K562 (cell line): ENCODE results near the gene HOXC10. TPM values are rescaled to one million over a fixed set of nuclear protein-coding genes. Genes with fewer than 3 reads are reported as not detected.

ENCODE experiments used
- CC2D1A ChIP-seq: fragments of 450-650 bp; IDR thresholded peaks from 2 replicates; pipeline ENCODE4 v1.6.1; 2017; ENCODE audit warnings: mild to moderate bottlenecking
- CREM ChIP-seq: IDR thresholded peaks from 2 replicates; pipeline ENCODE4 v1.6.1; 2014; ENCODE audit warnings: antibody characterized with exemption, low read depth
- CXXC5 ChIP-seq: fragments of 250-450 bp; sonication (Bioruptor Pico); IDR thresholded peaks from 2 replicates; pipeline ENCODE4 v1.8.0; 2022; ENCODE audit warnings: inconsistent platforms, mild to moderate bottlenecking, moderate library complexity
- GABPA ChIP-seq: fragments of 200-800 bp; sonication (Bioruptor generic); conservative IDR thresholded peaks from 2 replicates; pipeline ENCODE4 v1.6.1; 2016; ENCODE audit warnings: low read depth, missing genetic modification characterization, missing compliant biosample characterization
- SMAD3 ChIP-seq: fragments of 450-650 bp; formaldehyde crosslinking; conservative IDR thresholded peaks from 2 replicates; pipeline ENCODE4 v1.4.0; 2020; ENCODE audit warnings: mild to moderate bottlenecking
- SPI1 ChIP-seq: IDR thresholded peaks from 2 replicates; pipeline ENCODE4 v1.6.1; 2011; ENCODE audit warnings: low read depth, low read length, control low read depth, borderline replicate concordance
- ZNF830 ChIP-seq: fragments of 250-450 bp; sonication (Bioruptor Pico); IDR thresholded peaks from 2 replicates; pipeline ENCODE4 v1.5.0; 2021; ENCODE audit warnings: mild to moderate bottlenecking
- polyA plus RNA-seq, 8 experiments: library from polyadenylated mRNA; depleted of rRNA in 4 of 8; stranded (reverse) in 5 of 8; unstranded in 3 of 8; fragments of >200 nt; fragmentation: Nextera tagmentation in 2 of 8; fragmentation: Illumina TruSeq in 1 of 8; extraction: Ambion mirVana in 2 of 8; extraction: Trizol in 1 of 8; gene quantifications; 2 replicates each; pipeline versions ENCODE4 v1.2.1 to v1.2.3, GENCODE V29; 2011 to 2014; ENCODE audit warnings: inconsistent platforms in 1 of 8, missing spikeins in 1 of 8
- total RNA-seq, 7 experiments: library from RNA; depleted of rRNA in 6 of 7; stranded (reverse); fragments of >200 nt in 6 of 7; fragmentation: Illumina TruSeq in 2 of 7; extraction: Trizol in 2 of 7; gene quantifications; 2 replicates each; pipeline versions ENCODE4 v1.2.1 to v1.2.3, GENCODE V29; 2011 to 2021; ENCODE audit warnings: low replicate concordance in 1 of 7
- TF ChIP-seq, protein P1 (sequence below): fragments of 200-600 bp; sonication (generic); IDR thresholded peaks from one replicate; pipeline ENCODE4 v1.6.1; 2012; ENCODE audit warnings: mild to moderate bottlenecking, low read depth, low read length, inconsistent platforms
- TF ChIP-seq, protein P2 (sequence below): sonication (generic); formaldehyde crosslinking; IDR thresholded peaks from 2 replicates; pipeline ENCODE4 v1.8.0; 2023; ENCODE audit warnings: missing genetic modification reagents, mild to moderate bottlenecking, borderline replicate concordance

The HOXC10 gene
- total and polyA plus RNA-seq, 9 of the 15 experiments (the other 6 are each of a cell fraction or from before 2014, with no cell fraction given): 0.13 to 0.77 (median 0.35) TPM; not detected in 2

GRCh38 chr12:53948650-53949593 lies 36.0 kb upstream of the HOXC10 start (continued):
- 0 out of 2 replicates have a peak, but pooled peaks have one; percentile 12 for TF ChIP-seq CXXC5 (CRISPR knock-in tag)
- no peak for TF ChIP-seq CC2D1A
- TF ChIP-seq GABPA: no peak
- TF ChIP-seq, protein P1, sequence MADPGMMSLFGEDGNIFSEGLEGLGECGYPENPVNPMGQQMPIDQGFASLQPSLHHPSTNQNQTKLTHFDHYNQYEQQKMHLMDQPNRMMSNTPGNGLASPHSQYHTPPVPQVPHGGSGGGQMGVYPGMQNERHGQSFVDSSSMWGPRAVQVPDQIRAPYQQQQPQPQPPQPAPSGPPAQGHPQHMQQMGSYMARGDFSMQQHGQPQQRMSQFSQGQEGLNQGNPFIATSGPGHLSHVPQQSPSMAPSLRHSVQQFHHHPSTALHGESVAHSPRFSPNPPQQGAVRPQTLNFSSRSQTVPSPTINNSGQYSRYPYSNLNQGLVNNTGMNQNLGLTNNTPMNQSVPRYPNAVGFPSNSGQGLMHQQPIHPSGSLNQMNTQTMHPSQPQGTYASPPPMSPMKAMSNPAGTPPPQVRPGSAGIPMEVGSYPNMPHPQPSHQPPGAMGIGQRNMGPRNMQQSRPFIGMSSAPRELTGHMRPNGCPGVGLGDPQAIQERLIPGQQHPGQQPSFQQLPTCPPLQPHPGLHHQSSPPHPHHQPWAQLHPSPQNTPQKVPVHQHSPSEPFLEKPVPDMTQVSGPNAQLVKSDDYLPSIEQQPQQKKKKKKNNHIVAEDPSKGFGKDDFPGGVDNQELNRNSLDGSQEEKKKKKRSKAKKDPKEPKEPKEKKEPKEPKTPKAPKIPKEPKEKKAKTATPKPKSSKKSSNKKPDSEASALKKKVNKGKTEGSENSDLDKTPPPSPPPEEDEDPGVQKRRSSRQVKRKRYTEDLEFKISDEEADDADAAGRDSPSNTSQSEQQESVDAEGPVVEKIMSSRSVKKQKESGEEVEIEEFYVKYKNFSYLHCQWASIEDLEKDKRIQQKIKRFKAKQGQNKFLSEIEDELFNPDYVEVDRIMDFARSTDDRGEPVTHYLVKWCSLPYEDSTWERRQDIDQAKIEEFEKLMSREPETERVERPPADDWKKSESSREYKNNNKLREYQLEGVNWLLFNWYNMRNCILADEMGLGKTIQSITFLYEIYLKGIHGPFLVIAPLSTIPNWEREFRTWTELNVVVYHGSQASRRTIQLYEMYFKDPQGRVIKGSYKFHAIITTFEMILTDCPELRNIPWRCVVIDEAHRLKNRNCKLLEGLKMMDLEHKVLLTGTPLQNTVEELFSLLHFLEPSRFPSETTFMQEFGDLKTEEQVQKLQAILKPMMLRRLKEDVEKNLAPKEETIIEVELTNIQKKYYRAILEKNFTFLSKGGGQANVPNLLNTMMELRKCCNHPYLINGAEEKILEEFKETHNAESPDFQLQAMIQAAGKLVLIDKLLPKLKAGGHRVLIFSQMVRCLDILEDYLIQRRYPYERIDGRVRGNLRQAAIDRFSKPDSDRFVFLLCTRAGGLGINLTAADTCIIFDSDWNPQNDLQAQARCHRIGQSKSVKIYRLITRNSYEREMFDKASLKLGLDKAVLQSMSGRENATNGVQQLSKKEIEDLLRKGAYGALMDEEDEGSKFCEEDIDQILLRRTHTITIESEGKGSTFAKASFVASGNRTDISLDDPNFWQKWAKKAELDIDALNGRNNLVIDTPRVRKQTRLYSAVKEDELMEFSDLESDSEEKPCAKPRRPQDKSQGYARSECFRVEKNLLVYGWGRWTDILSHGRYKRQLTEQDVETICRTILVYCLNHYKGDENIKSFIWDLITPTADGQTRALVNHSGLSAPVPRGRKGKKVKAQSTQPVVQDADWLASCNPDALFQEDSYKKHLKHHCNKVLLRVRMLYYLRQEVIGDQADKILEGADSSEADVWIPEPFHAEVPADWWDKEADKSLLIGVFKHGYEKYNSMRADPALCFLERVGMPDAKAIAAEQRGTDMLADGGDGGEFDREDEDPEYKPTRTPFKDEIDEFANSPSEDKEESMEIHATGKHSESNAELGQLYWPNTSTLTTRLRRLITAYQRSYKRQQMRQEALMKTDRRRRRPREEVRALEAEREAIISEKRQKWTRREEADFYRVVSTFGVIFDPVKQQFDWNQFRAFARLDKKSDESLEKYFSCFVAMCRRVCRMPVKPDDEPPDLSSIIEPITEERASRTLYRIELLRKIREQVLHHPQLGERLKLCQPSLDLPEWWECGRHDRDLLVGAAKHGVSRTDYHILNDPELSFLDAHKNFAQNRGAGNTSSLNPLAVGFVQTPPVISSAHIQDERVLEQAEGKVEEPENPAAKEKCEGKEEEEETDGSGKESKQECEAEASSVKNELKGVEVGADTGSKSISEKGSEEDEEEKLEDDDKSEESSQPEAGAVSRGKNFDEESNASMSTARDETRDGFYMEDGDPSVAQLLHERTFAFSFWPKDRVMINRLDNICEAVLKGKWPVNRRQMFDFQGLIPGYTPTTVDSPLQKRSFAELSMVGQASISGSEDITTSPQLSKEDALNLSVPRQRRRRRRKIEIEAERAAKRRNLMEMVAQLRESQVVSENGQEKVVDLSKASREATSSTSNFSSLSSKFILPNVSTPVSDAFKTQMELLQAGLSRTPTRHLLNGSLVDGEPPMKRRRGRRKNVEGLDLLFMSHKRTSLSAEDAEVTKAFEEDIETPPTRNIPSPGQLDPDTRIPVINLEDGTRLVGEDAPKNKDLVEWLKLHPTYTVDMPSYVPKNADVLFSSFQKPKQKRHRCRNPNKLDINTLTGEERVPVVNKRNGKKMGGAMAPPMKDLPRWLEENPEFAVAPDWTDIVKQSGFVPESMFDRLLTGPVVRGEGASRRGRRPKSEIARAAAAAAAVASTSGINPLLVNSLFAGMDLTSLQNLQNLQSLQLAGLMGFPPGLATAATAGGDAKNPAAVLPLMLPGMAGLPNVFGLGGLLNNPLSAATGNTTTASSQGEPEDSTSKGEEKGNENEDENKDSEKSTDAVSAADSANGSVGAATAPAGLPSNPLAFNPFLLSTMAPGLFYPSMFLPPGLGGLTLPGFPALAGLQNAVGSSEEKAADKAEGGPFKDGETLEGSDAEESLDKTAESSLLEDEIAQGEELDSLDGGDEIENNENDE: no peak
- 0 out of 2 replicates have a peak, but pooled peaks have one; percentile 18 for TF ChIP-seq CREM
- TF ChIP-seq SMAD3 (CRISPR knock-in tag): no peak
- peak; percentile 95 for TF ChIP-seq SPI1
- TF ChIP-seq ZNF830: 0 out of 2 replicates have a peak, but pooled peaks have one; percentile 11
- TF ChIP-seq, protein P2, sequence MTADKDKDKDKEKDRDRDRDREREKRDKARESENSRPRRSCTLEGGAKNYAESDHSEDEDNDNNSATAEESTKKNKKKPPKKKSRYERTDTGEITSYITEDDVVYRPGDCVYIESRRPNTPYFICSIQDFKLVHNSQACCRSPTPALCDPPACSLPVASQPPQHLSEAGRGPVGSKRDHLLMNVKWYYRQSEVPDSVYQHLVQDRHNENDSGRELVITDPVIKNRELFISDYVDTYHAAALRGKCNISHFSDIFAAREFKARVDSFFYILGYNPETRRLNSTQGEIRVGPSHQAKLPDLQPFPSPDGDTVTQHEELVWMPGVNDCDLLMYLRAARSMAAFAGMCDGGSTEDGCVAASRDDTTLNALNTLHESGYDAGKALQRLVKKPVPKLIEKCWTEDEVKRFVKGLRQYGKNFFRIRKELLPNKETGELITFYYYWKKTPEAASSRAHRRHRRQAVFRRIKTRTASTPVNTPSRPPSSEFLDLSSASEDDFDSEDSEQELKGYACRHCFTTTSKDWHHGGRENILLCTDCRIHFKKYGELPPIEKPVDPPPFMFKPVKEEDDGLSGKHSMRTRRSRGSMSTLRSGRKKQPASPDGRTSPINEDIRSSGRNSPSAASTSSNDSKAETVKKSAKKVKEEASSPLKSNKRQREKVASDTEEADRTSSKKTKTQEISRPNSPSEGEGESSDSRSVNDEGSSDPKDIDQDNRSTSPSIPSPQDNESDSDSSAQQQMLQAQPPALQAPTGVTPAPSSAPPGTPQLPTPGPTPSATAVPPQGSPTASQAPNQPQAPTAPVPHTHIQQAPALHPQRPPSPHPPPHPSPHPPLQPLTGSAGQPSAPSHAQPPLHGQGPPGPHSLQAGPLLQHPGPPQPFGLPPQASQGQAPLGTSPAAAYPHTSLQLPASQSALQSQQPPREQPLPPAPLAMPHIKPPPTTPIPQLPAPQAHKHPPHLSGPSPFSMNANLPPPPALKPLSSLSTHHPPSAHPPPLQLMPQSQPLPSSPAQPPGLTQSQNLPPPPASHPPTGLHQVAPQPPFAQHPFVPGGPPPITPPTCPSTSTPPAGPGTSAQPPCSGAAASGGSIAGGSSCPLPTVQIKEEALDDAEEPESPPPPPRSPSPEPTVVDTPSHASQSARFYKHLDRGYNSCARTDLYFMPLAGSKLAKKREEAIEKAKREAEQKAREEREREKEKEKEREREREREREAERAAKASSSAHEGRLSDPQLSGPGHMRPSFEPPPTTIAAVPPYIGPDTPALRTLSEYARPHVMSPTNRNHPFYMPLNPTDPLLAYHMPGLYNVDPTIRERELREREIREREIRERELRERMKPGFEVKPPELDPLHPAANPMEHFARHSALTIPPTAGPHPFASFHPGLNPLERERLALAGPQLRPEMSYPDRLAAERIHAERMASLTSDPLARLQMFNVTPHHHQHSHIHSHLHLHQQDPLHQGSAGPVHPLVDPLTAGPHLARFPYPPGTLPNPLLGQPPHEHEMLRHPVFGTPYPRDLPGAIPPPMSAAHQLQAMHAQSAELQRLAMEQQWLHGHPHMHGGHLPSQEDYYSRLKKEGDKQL: no peak
